ENCODE data around the gene BCDIN3D. TPM values are rescaled to one million over a fixed set of nuclear protein-coding genes. Genes with fewer than 3 reads are reported as not detected.
"Not testable (repeated sequence)": the region's sequence is repeated elsewhere in the genome, so short reads cannot be mapped to it uniquely, and the experiment has no call there.

The BCDIN3D gene
- total RNA-seq, 2 donors from 2014 or later = 3.0 to 8.0 TPM

GRCh38 chr12:49875115-49875720 is 32.3 kb upstream of the BCDIN3D start:
- no peaks in the 10 kb centered on the region for H3K36me3 ChIP-seq
- WGBS = 95% methylated on average over 9 of the region's 9 CpGs
- H3K4me3 ChIP-seq = no peak overlapping the region
- H3K27me3 ChIP-seq (replicated peaks; ENCODE audit: insufficient read depth) = no peaks in the 10 kb centered on the region
- H3K9me3 ChIP-seq = no peaks in the 10 kb centered on the region
- no peak for TF ChIP-seq CTCF (IDR thresholded peaks at IDR 0.05)
- no peak for TF ChIP-seq POLR2A (IDR thresholded peaks at IDR 0.05)
- no peak for TF ChIP-seq POLR2AphosphoS5 (IDR thresholded peaks at IDR 0.05)
- no peaks in the 10 kb centered on the region for H3K4me1 ChIP-seq (replicated peaks)
- no peak for DNase-seq (ENCODE audit: low spot score)
- no peak overlapping the region for H3K27ac ChIP-seq
- intact Hi-C loops (cut with DNase I) = no loop called here

- H3K9me3 ChIP-seq = no peaks in the 10 kb centered on the region
- H3K36me3 ChIP-seq = no peaks in the 10 kb centered on the region
- 67% methylated on average over 12 of the region's 12 CpGs for WGBS
- no peaks in the 10 kb centered on the region for H3K27me3 ChIP-seq (replicated peaks; ENCODE audit: insufficient read depth)
- no peak overlapping the region for H3K4me3 ChIP-seq
- intact Hi-C loops (cut with DNase I) = no loop called here
- no peak overlapping the region for H3K27ac ChIP-seq
- TF ChIP-seq POLR2A (IDR thresholded peaks at IDR 0.05) (no peak), POLR2AphosphoS5 (IDR thresholded peaks at IDR 0.05) (no peak), CTCF (IDR thresholded peaks at IDR 0.05) (no peak)
- H3K4me1 ChIP-seq (replicated peaks) = no peaks in the 10 kb centered on the region
- DNase-seq (ENCODE audit: low spot score) = no peak
Observed at GRCh38 chr12:49874142-49874897, 31.4 kb upstream of the BCDIN3D start.

GRCh38 chr12:49873361-49873934 is 30.5 kb upstream of the BCDIN3D start:
- Histone ChIP-seq H3K9me3 (no peaks in the 10 kb centered on the region), H3K27ac (peak overlapping the region; percentile 12 to 20), H3K36me3 (no peaks in the 10 kb centered on the region), H3K4me1 (replicated peaks) (peaks cover 2% of the 10 kb centered on the region), H3K4me3 (no peak overlapping the region), H3K27me3 (replicated peaks; ENCODE audit: insufficient read depth) (no peaks in the 10 kb centered on the region)
- intact Hi-C loops (cut with DNase I) = no loop called here
- no peak for DNase-seq (ENCODE audit: low spot score)
- 48% methylated on average over 3 of the region's 3 CpGs for WGBS
- TF ChIP-seq POLR2A (IDR thresholded peaks at IDR 0.05) = no peak
- TF ChIP-seq POLR2AphosphoS5 (IDR thresholded peaks at IDR 0.05) = peak; percentile 34

GRCh38 chr12:49872781-49873181 is 29.9 kb upstream of the BCDIN3D start:
- 65% methylated on average over 6 of the region's 6 CpGs for WGBS
- Histone ChIP-seq H3K36me3 (no peaks in the 10 kb centered on the region), H3K4me3 (no peak overlapping the region), H3K27ac (no peak overlapping the region), H3K9me3 (no peaks in the 10 kb centered on the region), H3K27me3 (replicated peaks; ENCODE audit: insufficient read depth) (no peaks in the 10 kb centered on the region), H3K4me1 (replicated peaks) (peaks cover 2% of the 10 kb centered on the region)
- intact Hi-C loops (cut with DNase I) = no loop called here
- no peak for DNase-seq (ENCODE audit: low spot score)
- no peak for TF ChIP-seq POLR2AphosphoS5 (IDR thresholded peaks at IDR 0.05)
- TF ChIP-seq POLR2A (IDR thresholded peaks at IDR 0.05) = no peak
- TF ChIP-seq CTCF (IDR thresholded peaks at IDR 0.05) = no peak

- Histone ChIP-seq H3K4me1 (replicated peaks) (peaks cover 4% of the 10 kb centered on the region), H3K9me3 (no peaks in the 10 kb centered on the region), H3K27me3 (replicated peaks; ENCODE audit: insufficient read depth) (no peaks in the 10 kb centered on the region), H3K27ac (no peak overlapping the region), H3K36me3 (no peaks in the 10 kb centered on the region), H3K4me3 (no peak overlapping the region)
- 92% methylated on average over 5 of the region's 5 CpGs for WGBS
- DNase-seq (ENCODE audit: low spot score) = no peak
- no peak for TF ChIP-seq CTCF (IDR thresholded peaks at IDR 0.05)
- TF ChIP-seq POLR2A (IDR thresholded peaks at IDR 0.05) = no peak
- TF ChIP-seq POLR2AphosphoS5 (IDR thresholded peaks at IDR 0.05) = no peak
- intact Hi-C loops (cut with DNase I) = no loop called here
Observed at GRCh38 chr12:49872381-49872780, 29.5 kb upstream of the BCDIN3D start.

GRCh38 chr12:49871811-49872251 is 28.9 kb upstream of the BCDIN3D start:
- H3K4me3 ChIP-seq; H3K27ac ChIP-seq; H3K27me3 ChIP-seq (replicated peaks; ENCODE audit: insufficient read depth); DNase-seq (ENCODE audit: low spot score); H3K9me3 ChIP-seq; H3K36me3 ChIP-seq; intact Hi-C loops (cut with DNase I); H3K4me1 ChIP-seq (replicated peaks): not testable (repeated sequence)
- 96% methylated on average over 8 of the region's 8 CpGs for WGBS

Data from prostate gland (tissue), 2 donors.